Spleen (tissue), 7 donors: ENCODE data around the gene LRBA.

Experiments
- CTCF ChIP-seq, 11 experiments: fragments of 200-600 bp in 7 of 11; fragments of 450-650 bp in 4 of 11; sonication (generic) in 4 of 11; IDR thresholded peaks in 8 of 11; conservative IDR thresholded peaks in 3 of 11; 1 replicate in 7 of 11; 2 replicates in 4 of 11; pipeline versions ENCODE4 v1.4.0 to v1.8.0; 2016 to 2021; ENCODE audit warnings: antibody characterized with exemption in 11 of 11, inconsistent platforms in 4 of 11, mild to moderate bottlenecking in 1 of 11
- POLR2A ChIP-seq, 3 donors: fragments of 450-650 bp; IDR thresholded peaks; one replicate each; pipeline ENCODE4 v1.5.1; 2017; ENCODE audit warnings: antibody characterized with exemption in 3 of 3, mild to moderate bottlenecking in 1 of 3
- donor health status: DM: no; HTN: no; CAD: no; lungs with moderate emphysema.
- donor health status: DM: no; HTN: no; CAD: no.
- donor health status: DM: no; HTN: no; CAD: no.

GRCh38 chr4:150948710-150949109 is 66.4 kb downstream of the LRBA start:
- TF ChIP-seq CTCF (IDR thresholded peaks at IDR 0.05 in 8 of 11, conservative IDR thresholded peaks at IDR 0.05 in 3 of 11) (no peak), POLR2A (IDR thresholded peaks at IDR 0.05) (no peak)
